Skin of body (tissue), 2 donors: ENCODE results near the gene ROR2. TPM values are rescaled to one million over a fixed set of nuclear protein-coding genes. Genes with fewer than 3 reads are reported as not detected.

Experiments used
- DNase-seq: peaks from one replicate; lab custom pipeline; 2025; lab: John Stamatoyannopoulos, UW
- total RNA-seq: library from RNA; depleted of rRNA; stranded (reverse); fragments of >200 nt; gene quantifications from one replicate; pipeline ENCODE4 v1.2.3, GENCODE V29; 2014

Gene ROR2
- total RNA-seq, 1 donor from 2014 or later: 12.0 TPM

DNA sequence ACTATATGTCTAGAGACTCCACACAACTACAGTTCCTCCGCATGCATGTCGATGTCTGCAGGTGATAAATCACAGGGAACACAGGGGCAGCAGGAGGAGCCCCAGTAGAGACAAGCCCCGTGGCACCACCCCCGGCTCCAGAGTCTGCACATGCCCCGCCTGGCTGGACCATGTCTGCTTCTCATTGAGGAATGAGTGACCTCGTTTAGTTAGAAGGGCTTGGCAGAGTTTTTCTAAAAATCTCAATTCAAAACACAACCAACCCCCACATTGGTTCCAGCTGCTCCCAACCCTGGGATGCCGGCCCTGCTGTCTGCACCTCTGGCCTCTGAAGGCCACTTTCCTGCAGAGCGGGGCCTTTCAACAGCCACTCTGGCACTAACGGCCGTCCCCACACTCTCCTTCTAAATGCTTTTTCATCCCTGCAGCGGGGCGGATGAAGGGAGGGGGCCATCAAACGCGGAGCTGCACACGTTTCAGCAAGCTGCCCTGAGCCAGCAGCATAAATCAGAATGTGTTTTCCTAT is 106.3 kb downstream of the ROR2 start:
- DNase-seq: peak; percentile 84

- no peak for DNase-seq
These were observed 106.9 kb downstream of the ROR2 start for GRCh38 chr9:91843093-91843492.

- DNase-seq: no peak
These were observed 107.5 kb downstream of the ROR2 start for GRCh38 chr9:91842358-91843049.

DNA sequence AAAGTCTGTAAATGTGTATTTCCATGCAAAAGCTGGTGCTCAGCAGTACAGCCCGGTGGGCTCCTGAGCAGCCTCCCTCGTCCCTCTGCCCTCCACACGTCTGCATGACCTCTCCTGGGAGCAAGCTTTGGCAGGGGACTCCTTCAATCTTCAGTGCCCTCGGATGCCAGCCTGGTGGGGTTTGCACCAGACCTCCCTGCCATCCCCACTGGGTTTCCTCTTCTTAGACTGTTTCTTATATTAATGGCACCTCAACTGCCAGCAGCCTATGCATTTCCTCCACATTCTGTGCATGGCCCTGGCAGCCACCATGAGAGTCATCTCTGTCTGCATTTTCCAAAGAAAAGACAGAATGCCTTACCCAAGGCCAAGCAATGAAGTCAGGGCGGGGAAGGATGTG is 108.4 kb downstream of the ROR2 start:
- DNase-seq: no peak

- DNase-seq: no peak
These were observed 109.1 kb downstream of the ROR2 start for GRCh38 chr9:91840882-91841281.

GRCh38 chr9:91840469-91840868 is 109.6 kb downstream of the ROR2 start:
- no peak for DNase-seq

DNA sequence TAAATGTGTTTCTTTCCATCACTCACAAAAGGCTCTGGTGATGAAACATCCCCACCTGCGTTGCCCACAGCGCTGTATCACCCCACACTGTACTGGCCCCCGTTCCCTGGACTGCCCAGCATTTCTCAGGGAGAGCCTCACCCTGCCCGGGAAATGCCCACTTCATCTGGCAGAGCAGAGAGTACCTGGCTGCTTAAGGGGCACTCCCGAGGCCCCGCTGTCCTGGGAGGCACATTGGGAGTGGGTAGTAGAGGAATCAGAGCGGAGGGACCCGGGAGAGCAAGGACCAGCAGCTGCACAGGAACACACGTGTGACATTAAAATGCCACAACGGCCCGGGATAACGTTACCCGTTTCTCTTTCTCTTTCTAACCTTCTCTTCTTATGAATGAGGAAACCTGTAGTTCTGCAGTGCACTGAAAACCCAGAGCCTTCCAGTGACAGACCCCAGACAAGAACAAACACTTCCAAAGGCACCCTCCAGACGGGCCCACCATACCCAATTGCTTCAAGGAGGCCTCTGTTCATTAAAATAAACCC is 110.0 kb downstream of the ROR2 start:
- no peak for DNase-seq

- DNase-seq: peak; percentile 9
These were observed 111.9 kb downstream of the ROR2 start for GRCh38 chr9:91837981-91838731.

GRCh38 chr9:91836515-91836914 is 113.5 kb downstream of the ROR2 start:
- DNase-seq: no peak

DNA sequence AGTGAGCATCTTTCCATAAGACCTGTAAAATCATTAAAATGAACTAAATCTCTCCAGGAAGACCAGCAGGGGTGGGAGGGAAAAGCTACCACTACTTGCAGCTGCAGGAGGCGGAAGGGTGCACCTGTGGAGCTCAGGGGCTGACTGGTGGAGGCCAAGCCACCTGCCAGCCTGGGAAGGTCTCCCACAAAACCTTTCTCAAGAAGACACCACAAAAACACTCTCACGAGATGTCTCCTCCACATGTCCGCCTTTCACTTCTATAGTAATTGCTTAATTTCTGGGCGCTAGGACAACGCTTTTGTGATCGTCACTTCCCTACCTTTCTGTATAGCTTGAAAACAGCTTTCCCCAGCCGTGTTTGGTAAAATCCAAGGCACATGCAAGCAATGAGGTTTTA is 114.4 kb downstream of the ROR2 start:
- no peak for DNase-seq

DNA sequence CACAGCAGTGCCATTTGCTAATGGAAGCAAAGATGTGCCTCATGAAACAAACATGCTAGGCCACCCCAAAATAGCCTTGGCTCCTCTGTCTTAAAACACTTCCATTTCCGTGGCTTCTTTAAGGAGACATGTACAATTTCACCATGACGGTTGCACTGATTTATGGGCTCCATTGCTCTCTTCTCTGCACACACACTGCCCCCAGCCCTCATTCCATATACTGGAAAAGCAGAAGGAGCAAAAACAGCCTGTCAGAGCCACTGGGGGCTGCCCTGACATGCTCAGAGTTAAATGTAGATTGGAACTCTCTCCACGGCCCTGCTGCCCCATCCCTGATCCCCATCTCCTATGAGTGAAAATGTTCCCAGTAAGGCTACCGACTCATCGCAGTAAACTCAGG is 114.8 kb downstream of the ROR2 start:
- DNase-seq: no peak

GRCh38 chr9:91834740-91835139 is 115.3 kb downstream of the ROR2 start:
- DNase-seq: no peak

- DNase-seq: no peak
These were observed 116.2 kb downstream of the ROR2 start for GRCh38 chr9:91833878-91834255.

DNA sequence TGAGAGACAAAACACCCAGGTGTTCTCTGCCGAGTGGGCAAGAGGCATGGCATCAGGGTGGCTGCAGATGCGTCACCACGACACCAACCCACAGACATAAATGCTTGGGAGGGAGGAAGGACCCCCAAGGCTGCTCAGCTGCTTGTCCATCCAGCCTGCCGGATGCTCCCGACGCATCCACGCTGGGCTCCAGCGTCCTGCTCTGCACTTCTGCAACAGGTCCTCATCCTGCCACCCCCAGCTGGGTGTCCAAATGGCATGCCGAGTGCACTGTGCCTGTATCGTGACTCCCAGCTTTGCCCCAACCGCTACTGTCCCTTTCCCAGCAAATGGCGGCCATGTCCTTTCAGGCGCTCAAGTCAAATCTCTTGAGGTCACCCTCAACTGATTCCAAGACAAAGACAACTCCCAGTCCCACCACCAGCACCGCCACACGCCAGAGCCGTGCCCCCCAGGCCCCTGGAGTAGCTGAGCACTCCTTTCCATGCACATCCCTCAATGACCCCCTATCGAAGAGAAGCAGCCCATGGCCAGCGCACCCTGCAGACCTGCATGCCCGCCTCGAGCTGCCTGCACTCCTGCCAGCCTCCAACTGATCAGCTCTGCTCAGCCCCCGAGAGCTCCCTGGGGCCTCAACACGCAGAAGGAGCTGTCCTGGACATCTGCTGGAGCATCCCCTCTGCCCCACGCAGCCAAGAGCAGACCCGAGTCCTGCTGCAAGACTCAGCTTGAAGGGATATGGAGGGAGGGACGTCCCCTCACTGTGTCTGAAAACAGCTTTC is 116.7 kb downstream of the ROR2 start:
- no peak for DNase-seq

GRCh38 chr9:91832322-91832721 is 117.7 kb downstream of the ROR2 start:
- DNase-seq: no peak

GRCh38 chr9:91825866-91826265 is 124.2 kb downstream of the ROR2 start:
- DNase-seq: no peak

DNA sequence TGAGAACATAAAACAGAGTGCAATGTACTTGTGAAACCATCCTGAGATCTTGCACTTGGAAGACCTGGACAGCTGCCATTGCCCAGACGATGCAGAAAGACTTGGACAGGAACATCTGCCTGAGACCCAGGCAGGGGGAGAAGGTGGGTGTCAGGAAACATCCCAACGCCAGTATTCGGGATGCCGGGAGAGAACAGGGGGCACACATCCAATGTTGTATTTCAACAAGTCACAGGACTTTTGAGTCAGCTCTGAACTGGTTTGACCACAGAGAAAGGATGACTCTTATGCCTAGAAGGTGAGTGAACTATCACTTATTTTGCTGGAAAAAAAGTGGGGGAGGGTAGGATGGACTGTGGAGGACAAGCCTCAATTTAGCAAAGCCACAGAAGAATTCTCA is 124.6 kb downstream of the ROR2 start:
- DNase-seq: no peak

- DNase-seq: peak; percentile 87
These were observed 125.3 kb downstream of the ROR2 start for GRCh38 chr9:91824601-91825305.

GRCh38 chr9:91824151-91824550 is 125.9 kb downstream of the ROR2 start:
- no peak for DNase-seq

DNA sequence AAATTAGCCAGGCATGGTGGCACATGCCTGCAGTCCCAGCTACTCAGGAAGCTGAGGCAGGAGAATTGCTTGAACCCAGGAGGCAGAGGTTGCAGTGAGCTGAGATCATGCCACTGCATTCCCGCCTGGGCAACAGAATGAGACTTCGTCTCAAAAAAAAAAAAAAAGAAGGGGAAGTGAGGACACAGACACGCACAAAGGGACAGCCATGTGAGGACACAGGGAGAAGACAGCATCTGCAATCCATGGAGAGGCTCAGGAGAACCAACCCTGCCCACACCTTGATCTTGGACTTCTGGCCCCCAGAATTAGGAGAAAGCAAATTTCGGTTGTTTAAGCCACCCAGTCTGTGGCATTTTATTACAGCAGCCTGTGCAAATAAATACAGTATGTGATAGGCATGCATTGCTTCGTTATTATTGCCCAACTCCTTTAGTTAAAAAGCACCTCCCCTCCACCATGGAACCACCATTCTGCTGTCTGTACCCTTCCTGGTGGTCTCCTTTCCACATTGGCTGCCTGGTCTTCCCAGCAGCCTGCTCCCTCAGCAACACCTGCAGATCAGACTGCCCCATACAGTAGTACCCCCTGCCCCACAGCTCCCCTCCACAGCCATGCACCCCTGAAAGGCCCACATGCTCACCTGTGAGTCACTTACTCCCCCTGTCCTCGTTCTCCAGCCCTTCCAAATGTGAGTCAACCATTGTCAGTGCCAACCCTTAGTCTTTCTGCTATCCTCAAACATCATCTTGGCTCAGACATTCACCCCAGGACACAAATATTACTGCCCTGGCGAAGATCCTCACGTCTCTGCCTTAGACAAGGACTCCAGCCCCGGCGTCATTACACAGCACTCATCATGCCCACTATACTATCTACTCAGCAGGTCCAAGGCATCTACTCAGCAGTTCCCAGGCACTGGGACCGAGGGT is 128.8 kb downstream of the ROR2 start:
- no peak for DNase-seq
